A549 (cell line): ENCODE measurements around the gene GAS6. TPM values are rescaled to one million over a fixed set of nuclear protein-coding genes. Genes with fewer than 3 reads are reported as not detected.

Experiments used
- ATAC-seq, 2 experiments: fragments of 200-7000 bp in 1 of 2; fragments of >200 bp in 1 of 2; cut with Nextera tagmentation in 1 of 2; cut with Tn5 transposase in 1 of 2; 3 replicates each; pipeline versions ENCODE4 v1.8.0 to v1.9.1; 2018 to 2020; ENCODE audit warnings: mild to moderate bottlenecking in 1 of 2, moderate library complexity in 1 of 2
- CTCF ChIA-PET: fragments of 300-600 bp; sonication (Branson Sonifier 250); formaldehyde crosslinking; extraction: SDS; loops from one replicate; lab custom pipeline; 2021; ENCODE audit warnings: antibody characterized with exemption, inconsistent platforms; lab: Yijun Ruan, JAX
- POLR2A ChIA-PET: fragments of 350-600 bp; formaldehyde crosslinking; extraction: SDS; loops from one replicate; lab custom pipeline; 2021; ENCODE audit warnings: antibody characterized with exemption, inconsistent platforms; lab: Yijun Ruan, JAX
- DNase-seq, 2 experiments: peaks; one replicate each; pipeline versions ENCODE4 v3.0.0 to v3.0.0-alpha.2; 2011 to 2016; ENCODE audit warnings: low read depth in 1 of 2, low spot score in 1 of 2
- FAIRE-seq: peaks from 2 replicates; lab custom pipeline; 2011; peaks lifted over from hg19 to GRCh38; lab: Jason Lieb, UNC
- H3K27ac ChIP-seq, 2 experiments: fragments of >200 bp; sonication (Bioruptor Twin); formaldehyde crosslinking; 3 replicates each; pipeline ENCODE4 v1.5.1; 2016 to 2017
- H3K4me1 ChIP-seq: fragments of >200 bp; sonication (Bioruptor Twin); formaldehyde crosslinking; 3 replicates; pipeline ENCODE4 v1.6.1; 2016
- H3K4me2 ChIP-seq: fragments of >200 bp; sonication (Bioruptor Twin); formaldehyde crosslinking; 3 replicates; pipeline ENCODE4 v1.6.1; 2016
- H3K4me3 ChIP-seq: fragments of >200 bp; sonication (Bioruptor Twin); formaldehyde crosslinking; 3 replicates; pipeline ENCODE4 v1.5.1; 2016
- H3K9me3 ChIP-seq: fragments of >200 bp; sonication (Bioruptor Twin); formaldehyde crosslinking; 3 replicates; pipeline ENCODE4 v1.6.1; 2016
- ATOH8 ChIP-seq: fragments of 250-450 bp; sonication (Bioruptor Pico); IDR thresholded peaks from 2 replicates; pipeline ENCODE4 v1.5.0; 2020; ENCODE audit warnings: low read depth, mild to moderate bottlenecking, moderate library complexity
- BCL3 ChIP-seq: fragments of >200 bp; sonication (Bioruptor Twin); formaldehyde crosslinking; IDR thresholded peaks from 3 replicates; pipeline ENCODE4 v1.6.1; 2016
- CBX2 ChIP-seq: fragments of 200-600 bp; sonication (generic); IDR thresholded peaks from 2 replicates; pipeline ENCODE4 v1.6.1; 2016; ENCODE audit warnings: low read depth, mild to moderate bottlenecking, borderline replicate concordance
- CHD2 ChIP-seq: fragments of 150-350 bp; IDR thresholded peaks from 2 replicates; pipeline ENCODE4 v1.6.1; 2014; ENCODE audit warnings: low read length; ENCODE audit not compliant: partially characterized antibody
- E2F6 ChIP-seq: IDR thresholded peaks from 2 replicates; pipeline ENCODE4 v1.6.1; 2012; ENCODE audit warnings: low read depth, borderline replicate concordance
- EHF ChIP-seq: fragments of 250-450 bp; sonication (Bioruptor Pico); IDR thresholded peaks from 2 replicates; pipeline ENCODE4 v1.5.0; 2020; ENCODE audit warnings: mild to moderate bottlenecking
- EHMT2 ChIP-seq: fragments of 200-600 bp; sonication (generic); IDR thresholded peaks from 2 replicates; pipeline ENCODE4 v1.6.1; 2016; ENCODE audit warnings: antibody characterized with exemption, low read depth, mild to moderate bottlenecking, moderate library complexity
- ELK1 ChIP-seq: fragments of 150-350 bp; IDR thresholded peaks from 2 replicates; pipeline ENCODE4 v1.6.1; 2014; ENCODE audit warnings: low read depth, mild to moderate bottlenecking, low read length
- FOSB ChIP-seq: fragments of 250-450 bp; sonication (Bioruptor Pico); IDR thresholded peaks from 2 replicates; pipeline ENCODE4 v1.5.0; 2020; ENCODE audit warnings: mild to moderate bottlenecking, moderate library complexity
- FOSL2 ChIP-seq, 2 experiments: fragments of 450-650 bp in 1 of 2; fragments of >200 bp in 1 of 2; sonication (Bioruptor Twin) in 1 of 2; formaldehyde crosslinking; IDR thresholded peaks; 2 replicates each; pipeline versions ENCODE4 v1.5.0 to v1.6.1; 2016 to 2020; ENCODE audit warnings: mild to moderate bottlenecking in 1 of 2, moderate library complexity in 1 of 2
- FOXS1 ChIP-seq: fragments of 250-450 bp; sonication (Bioruptor Pico); IDR thresholded peaks from 2 replicates; pipeline ENCODE4 v1.5.0; 2020; ENCODE audit warnings: mild to moderate bottlenecking, moderate library complexity
- HES2 ChIP-seq: fragments of >200 bp; sonication (Bioruptor Twin); formaldehyde crosslinking; IDR thresholded peaks from 2 replicates; pipeline ENCODE4 v1.6.1; 2016
- JUN ChIP-seq, 2 experiments: fragments of >200 bp; sonication (Bioruptor Twin); formaldehyde crosslinking; IDR thresholded peaks; 2 replicates in 1 of 2; 3 replicates in 1 of 2; pipeline ENCODE4 v1.6.1; 2016 to 2017
- JUNB ChIP-seq: fragments of >200 bp; sonication (Bioruptor Twin); formaldehyde crosslinking; IDR thresholded peaks from 2 replicates; pipeline ENCODE4 v1.6.1; 2016
- KDM5A ChIP-seq: fragments of 200-600 bp; sonication (generic); IDR thresholded peaks from 2 replicates; pipeline ENCODE4 v1.6.1; 2016; ENCODE audit warnings: antibody characterized with exemption, mild to moderate bottlenecking
- MAFK ChIP-seq: fragments of 450-650 bp; IDR thresholded peaks from 2 replicates; pipeline ENCODE4 v1.6.1; 2014; ENCODE audit not compliant: partially characterized antibody
- MAZ ChIP-seq: fragments of 150-350 bp; IDR thresholded peaks from 2 replicates; pipeline ENCODE4 v1.6.1; 2014; ENCODE audit warnings: antibody characterized with exemption, low read depth, low read length, borderline replicate concordance
- MYC ChIP-seq: IDR thresholded peaks from 2 replicates; pipeline ENCODE4 v1.6.1; 2012; ENCODE audit warnings: mild to moderate bottlenecking, inconsistent platforms, low read length, improper control_type of control experiment, borderline replicate concordance
- NR3C1 ChIP-seq: fragments of >200 bp; sonication (Bioruptor Twin); formaldehyde crosslinking; IDR thresholded peaks from 3 replicates; pipeline ENCODE4 v1.6.1; 2017
- PBX3 ChIP-seq: IDR thresholded peaks from 2 replicates; pipeline ENCODE4 v1.6.1; 2012
- PHF8 ChIP-seq: fragments of 200-600 bp; sonication (generic); IDR thresholded peaks from 2 replicates; pipeline ENCODE4 v1.6.1; 2016; ENCODE audit warnings: low read depth, mild to moderate bottlenecking, antibody characterized with exemption, moderate library complexity, borderline replicate concordance
- POLR2A ChIP-seq: IDR thresholded peaks from 2 replicates; pipeline ENCODE4 v1.6.1; 2012; ENCODE audit warnings: mild to moderate bottlenecking, low read length
- POLR2AphosphoS2 ChIP-seq: conservative IDR thresholded peaks from 2 replicates; pipeline ENCODE4 v1.6.1; 2012; ENCODE audit warnings: low read length, improper control_type of control experiment, inconsistent platforms
- RNF2 ChIP-seq: fragments of 200-600 bp; sonication (generic); IDR thresholded peaks from 2 replicates; pipeline ENCODE4 v1.6.1; 2016; ENCODE audit warnings: low read depth, mild to moderate bottlenecking, antibody characterized with exemption, moderate library complexity, borderline replicate concordance
- SMC3 ChIP-seq: fragments of >200 bp; sonication (Bioruptor Twin); formaldehyde crosslinking; IDR thresholded peaks from 3 replicates; pipeline ENCODE4 v1.6.1; 2018; ENCODE audit warnings: inconsistent platforms
- USF2 ChIP-seq: fragments of 450-650 bp; IDR thresholded peaks from 2 replicates; pipeline ENCODE4 v1.6.1; 2014; ENCODE audit warnings: antibody characterized with exemption
- WGBS: methylation state at CpG from one replicate; pipeline ENCODE4 v1.1.6; 2017; ENCODE audit errors: missing lambda C conversion rate; 5-methylcytosine and 5-hydroxymethylcytosine counted together
- polyA plus RNA-seq, 4 experiments: library from polyadenylated mRNA; depleted of rRNA in 3 of 4; stranded (reverse); fragments of >200 nt; fragmentation: RNase III in 1 of 4; extraction: RNeasy Plus Mini Kit Qiagen cat#74134 plus additional on column Dnase treatment in 1 of 4; gene quantifications; 2 replicates in 3 of 4; 3 replicates in 1 of 4; pipeline ENCODE4 v1.2.3, GENCODE V29; 2011 to 2017

GAS6 gene
- polyA plus RNA-seq, 2 of the 4 experiments (the other 2 are of a cell fraction) = 3.5 to 5.7 TPM

GRCh38 chr13:113815151-113816058, 48.5 kb downstream of the GAS6 start:
- no peak for FAIRE-seq
- no peak overlapping the region for H3K4me3 ChIP-seq
- no peak for DNase-seq
- H3K4me2 ChIP-seq = no peak overlapping the region
- 76% methylated on average over 34 of the region's 42 CpGs for WGBS
- H3K9me3 ChIP-seq = no peaks in the 10 kb centered on the region
- POLR2A ChIA-PET = no interaction called here
- ATAC-seq = no peak
- peaks cover 15% of the 10 kb centered on the region for H3K4me1 ChIP-seq
- H3K27ac ChIP-seq = no peak overlapping the region
- no peak for TF ChIP-seq POLR2AphosphoS2
- no peak for TF ChIP-seq CHD2
- TF ChIP-seq EHMT2 = no peak
- no peak for TF ChIP-seq SMC3
- TF ChIP-seq ELK1 = no peak
- TF ChIP-seq JUNB = no peak
- no peak for TF ChIP-seq ATOH8 (CRISPR knock-in tag)
- TF ChIP-seq RNF2 = no peak
- no peak for TF ChIP-seq PHF8
- CTCF ChIA-PET = interaction anchor here (1.2 kb wide), 1 partner anchor 89 kb away, joined by 3 read pairs; no protein-coding TSS in a partner anchor

GRCh38 chr13:113814435-113814821, 49.4 kb downstream of the GAS6 start:
- no peak for FAIRE-seq
- TF ChIP-seq NR3C1 (no peak), E2F6 (no peak), HES2 (no peak), MAZ (no peak), MAFK (no peak), CBX2 (no peak), PBX3 (no peak), SMC3 (no peak)
- H3K4me3 ChIP-seq = no peak overlapping the region
- H3K9me3 ChIP-seq = no peaks in the 10 kb centered on the region; the same call in 2 of the 3 replicates
- no peak overlapping the region for H3K27ac ChIP-seq
- CTCF ChIA-PET = interaction anchor here (0.9 to 1.3 kb wide), 3 partner anchors 9 to 90 kb away, joined by 3 read pairs; no protein-coding TSS in a partner anchor
- peaks cover 8% of the 10 kb centered on the region for H3K4me1 ChIP-seq
- ATAC-seq = no peak
- no CpG with 5 or more reads among the region's 11 CpGs for WGBS
- POLR2A ChIA-PET = no interaction called here
- no peak overlapping the region for H3K4me2 ChIP-seq
- DNase-seq = no peak

GRCh38 chr13:113813749-113814434, 50.0 kb downstream of the GAS6 start:
- WGBS = 80% methylated on average over 19 of the region's 28 CpGs
- peaks cover under 1% of the 10 kb centered on the region; the same call in 1 of the 3 replicates for H3K9me3 ChIP-seq
- no peak overlapping the region for H3K4me3 ChIP-seq
- POLR2A ChIA-PET = no interaction called here
- H3K27ac ChIP-seq = no peak overlapping the region
- DNase-seq (no peak), ATAC-seq (no peak), FAIRE-seq (no peak)
- CTCF ChIA-PET = interaction anchor here (0.9 to 1.3 kb wide), 3 partner anchors 8 to 91 kb away, joined by 3 read pairs; no protein-coding TSS in a partner anchor
- no peak overlapping the region for H3K4me2 ChIP-seq
- peaks cover 8% of the 10 kb centered on the region for H3K4me1 ChIP-seq
- TF ChIP-seq POLR2A (no peak), MYC (no peak), USF2 (no peak), FOSB (CRISPR knock-in tag) (no peak), JUNB (no peak), EHF (CRISPR knock-in tag) (no peak), FOXS1 (CRISPR knock-in tag) (no peak), JUN (IDR thresholded peaks at IDR 0.05) (no peak), FOSL2 (IDR thresholded peaks at IDR 0.05) (no peak), FOSL2 (CRISPR knock-in tag; IDR thresholded peaks at IDR 0.05) (no peak), BCL3 (no peak), KDM5A (no peak)
